ENCODE data around the gene C17orf107. TPM values are rescaled to one million over a fixed set of nuclear protein-coding genes. Genes with fewer than 3 reads are reported as not detected.

C17orf107 gene
- total RNA-seq, 1 donor = 3.5 TPM

GRCh38 chr17:4879601-4880000 is 19.7 kb upstream of the C17orf107 start:
- DNase-seq (ENCODE audit: low read depth) = no peak
- TF ChIP-seq, protein P1, sequence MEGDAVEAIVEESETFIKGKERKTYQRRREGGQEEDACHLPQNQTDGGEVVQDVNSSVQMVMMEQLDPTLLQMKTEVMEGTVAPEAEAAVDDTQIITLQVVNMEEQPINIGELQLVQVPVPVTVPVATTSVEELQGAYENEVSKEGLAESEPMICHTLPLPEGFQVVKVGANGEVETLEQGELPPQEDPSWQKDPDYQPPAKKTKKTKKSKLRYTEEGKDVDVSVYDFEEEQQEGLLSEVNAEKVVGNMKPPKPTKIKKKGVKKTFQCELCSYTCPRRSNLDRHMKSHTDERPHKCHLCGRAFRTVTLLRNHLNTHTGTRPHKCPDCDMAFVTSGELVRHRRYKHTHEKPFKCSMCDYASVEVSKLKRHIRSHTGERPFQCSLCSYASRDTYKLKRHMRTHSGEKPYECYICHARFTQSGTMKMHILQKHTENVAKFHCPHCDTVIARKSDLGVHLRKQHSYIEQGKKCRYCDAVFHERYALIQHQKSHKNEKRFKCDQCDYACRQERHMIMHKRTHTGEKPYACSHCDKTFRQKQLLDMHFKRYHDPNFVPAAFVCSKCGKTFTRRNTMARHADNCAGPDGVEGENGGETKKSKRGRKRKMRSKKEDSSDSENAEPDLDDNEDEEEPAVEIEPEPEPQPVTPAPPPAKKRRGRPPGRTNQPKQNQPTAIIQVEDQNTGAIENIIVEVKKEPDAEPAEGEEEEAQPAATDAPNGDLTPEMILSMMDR (IDR thresholded peaks at IDR 0.05; ENCODE audit: insufficient read depth, low read depth, low read length) = no peak
- H3K4me3 ChIP-seq (ENCODE audit: low read depth, low read length) = no peak overlapping the region

GRCh38 chr17:4880857-4881256 is 18.5 kb upstream of the C17orf107 start:
- no peak for DNase-seq (ENCODE audit: low read depth)
- TF ChIP-seq, protein P1 (IDR thresholded peaks at IDR 0.05; ENCODE audit: insufficient read depth, low read depth, low read length) = no peak

DNA sequence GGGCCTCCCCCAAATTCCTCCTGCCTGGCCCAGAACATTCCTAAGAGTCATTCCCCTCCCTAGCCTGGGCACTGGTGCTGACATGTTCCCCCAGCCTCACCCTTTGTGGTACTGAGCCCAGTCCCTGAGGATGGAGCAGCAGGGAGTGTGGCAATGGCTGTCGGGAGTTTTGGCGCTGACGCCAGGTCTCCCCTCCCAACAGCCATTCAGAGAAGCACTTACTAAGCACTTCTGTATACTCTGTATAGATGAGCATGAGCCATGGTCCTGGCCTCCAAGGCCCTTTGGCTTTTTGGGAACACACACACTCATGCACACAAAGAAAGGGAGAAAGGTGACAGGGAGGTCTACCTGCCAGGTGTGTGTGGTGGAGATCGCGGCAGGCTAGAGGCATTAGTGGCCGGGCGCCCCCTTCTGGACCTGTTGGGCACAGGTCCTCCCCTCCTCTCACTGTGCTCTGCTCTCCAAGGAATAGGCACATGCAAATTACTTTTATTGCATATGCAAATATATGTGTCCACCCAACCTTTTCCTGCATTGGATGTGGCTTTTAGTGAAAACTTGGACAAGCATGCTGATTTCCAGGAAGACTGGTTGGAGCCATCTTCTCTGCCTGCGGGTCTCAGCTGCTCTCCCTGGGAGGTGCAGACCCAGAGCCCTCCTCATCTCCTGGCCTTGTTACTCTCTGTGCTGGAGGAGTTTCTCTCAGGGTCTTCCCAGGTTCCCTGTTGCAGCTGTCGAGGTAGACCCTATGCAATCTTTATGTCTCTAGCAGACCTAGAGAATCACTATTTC is 17.4 kb upstream of the C17orf107 start:
- TF ChIP-seq, protein P1 (IDR thresholded peaks at IDR 0.05; ENCODE audit: insufficient read depth, low read depth, low read length) = peak; percentile 79
- peak; percentile 33 for DNase-seq (ENCODE audit: low read depth)
- no peak overlapping the region for H3K4me3 ChIP-seq (ENCODE audit: low read depth, low read length)

More at GRCh38 chr17:4880857-4881256, 18.5 kb upstream of the C17orf107 start:
- H3K4me3 ChIP-seq (ENCODE audit: low read depth, low read length) = no peak overlapping the region

- TF ChIP-seq, protein P1 (IDR thresholded peaks at IDR 0.05; ENCODE audit: insufficient read depth, low read depth, low read length) = no peak
- DNase-seq (ENCODE audit: low read depth) = no peak
- H3K4me3 ChIP-seq (ENCODE audit: low read depth, low read length) = no peak overlapping the region
These were observed 14.8 kb upstream of the C17orf107 start for GRCh38 chr17:4884489-4884888.

- TF ChIP-seq, protein P1 (IDR thresholded peaks at IDR 0.05; ENCODE audit: insufficient read depth, low read depth, low read length) = no peak
- no peak overlapping the region for H3K4me3 ChIP-seq (ENCODE audit: low read depth, low read length)
- no peak for DNase-seq (ENCODE audit: low read depth)
These were observed 12.5 kb upstream of the C17orf107 start for GRCh38 chr17:4886830-4887229.

- TF ChIP-seq, protein P1 (IDR thresholded peaks at IDR 0.05; ENCODE audit: insufficient read depth, low read depth, low read length) = no peak
- H3K4me3 ChIP-seq (ENCODE audit: low read depth, low read length) = no peak overlapping the region
- DNase-seq (ENCODE audit: low read depth) = no peak
These were observed 11.8 kb upstream of the C17orf107 start for GRCh38 chr17:4887581-4887980.
